H4 (cell line): ENCODE results near the gene FRMPD4. TPM values are rescaled to one million over a fixed set of nuclear protein-coding genes. Genes with fewer than 3 reads are reported as not detected.
A peak's percentile ranks its signal among the peaks of the same experiment; 100 is the strongest.

Experiments used
- DNase-seq: peaks from one replicate; pipeline ENCODE4 v3.0.0-alpha.2; 2015; ENCODE audit warnings: low spot score
- total RNA-seq: library from RNA; depleted of rRNA; stranded (reverse); fragments of >200 nt; shearing (Covaris generic); gene quantifications from 2 replicates; pipeline ENCODE4 v1.2.3, GENCODE V29; 2014

FRMPD4 gene
- total RNA-seq, 1 experiment from 2014 or later = 0.08 TPM

- DNase-seq = no peak
These were observed 163.0 kb downstream of the FRMPD4 start for GRCh38 chrX:12301288-12301687.

- DNase-seq = no peak
These were observed 166.0 kb downstream of the FRMPD4 start for GRCh38 chrX:12304261-12304660.

- no peak for DNase-seq
These were observed 169.7 kb downstream of the FRMPD4 start for GRCh38 chrX:12307961-12308360.

GRCh38 chrX:12308420-12308819 is 170.1 kb downstream of the FRMPD4 start:
- DNase-seq = no peak

- DNase-seq = no peak
These were observed 170.9 kb downstream of the FRMPD4 start for GRCh38 chrX:12309040-12309743.

GRCh38 chrX:12309744-12310076 is 171.4 kb downstream of the FRMPD4 start:
- DNase-seq = no peak

- DNase-seq = no peak
These were observed 176.4 kb downstream of the FRMPD4 start for GRCh38 chrX:12314651-12315050.

GRCh38 chrX:12315526-12315925 is 177.3 kb downstream of the FRMPD4 start:
- no peak for DNase-seq

GRCh38 chrX:12319003-12319519 is 180.8 kb downstream of the FRMPD4 start:
- DNase-seq = no peak

- DNase-seq = no peak
These were observed 181.7 kb downstream of the FRMPD4 start for GRCh38 chrX:12319992-12320391.

- DNase-seq = no peak
These were observed 183.8 kb downstream of the FRMPD4 start for GRCh38 chrX:12322031-12322430.

GRCh38 chrX:12325171-12325570 is 186.9 kb downstream of the FRMPD4 start:
- DNase-seq = no peak

GRCh38 chrX:12327836-12328235 is 189.6 kb downstream of the FRMPD4 start:
- no peak for DNase-seq

- DNase-seq = no peak
These were observed 191.2 kb downstream of the FRMPD4 start for GRCh38 chrX:12329476-12329875.

- no peak for DNase-seq
These were observed 192.6 kb downstream of the FRMPD4 start for GRCh38 chrX:12330841-12331240.

GRCh38 chrX:12332786-12333347 is 194.6 kb downstream of the FRMPD4 start:
- DNase-seq = no peak

GRCh38 chrX:12339921-12340320 is 201.6 kb downstream of the FRMPD4 start:
- DNase-seq = no peak

GRCh38 chrX:12344954-12345353 is 206.7 kb downstream of the FRMPD4 start:
- DNase-seq = no peak

- no peak for DNase-seq
These were observed 210.9 kb downstream of the FRMPD4 start for GRCh38 chrX:12349201-12349600.

GRCh38 chrX:12352922-12353321 is 214.6 kb downstream of the FRMPD4 start:
- DNase-seq = no peak

GRCh38 chrX:12360383-12360782 is 222.1 kb downstream of the FRMPD4 start:
- DNase-seq = peak; percentile 24

GRCh38 chrX:12360986-12361598 is 222.8 kb downstream of the FRMPD4 start:
- no peak for DNase-seq

GRCh38 chrX:12363216-12363615 is 224.9 kb downstream of the FRMPD4 start:
- no peak for DNase-seq
